Measurements from ENCODE around the gene LDB3. TPM values are rescaled to one million over a fixed set of nuclear protein-coding genes. Genes with fewer than 3 reads are reported as not detected.

Gene LDB3
- total RNA-seq, 1 experiment from 2014 or later, result 0.63 TPM

GRCh38 chr10:86749854-86750253 lies 81.5 kb downstream of the LDB3 start:
- no peaks in the 10 kb centered on the region for H3K36me3 ChIP-seq (ENCODE audit: low read depth)
- DNase-seq, result no peak
- no peaks in the 10 kb centered on the region for H3F3A ChIP-seq (ENCODE audit: insufficient read depth, low read depth)
- H3K27ac ChIP-seq, result no peak overlapping the region
- no peaks in the 10 kb centered on the region for H3K9me3 ChIP-seq (ENCODE audit: insufficient read depth, low read depth)
- no peaks in the 10 kb centered on the region for H3K9me2 ChIP-seq (ENCODE audit: insufficient read depth)
- ChIA-PET POLR2A (ENCODE audit: unreplicated experiment) (no interaction called here), CTCF (no interaction called here)
- H3K4me3 ChIP-seq, result no peak overlapping the region
- H3K27me3 ChIP-seq (ENCODE audit: insufficient read depth, low read depth), result no peaks in the 10 kb centered on the region
- H2AFZ ChIP-seq, result no peak overlapping the region
- H3K4me2 ChIP-seq, result no peak overlapping the region
- no peaks in the 10 kb centered on the region for H4K20me1 ChIP-seq (ENCODE audit: insufficient read depth)
- H3K4me1 ChIP-seq (replicated peaks; ENCODE audit: insufficient read depth), result 0 out of 2 replicates have a peak, but pooled peaks cover 5% of the 10 kb centered on the region
- H3K79me2 ChIP-seq (ENCODE audit: low read depth), result peaks cover 14% of the 10 kb centered on the region; the same call in 1 of the 2 replicates
- TF ChIP-seq CTCF (conservative IDR thresholded peaks at IDR 0.05) (no peak), EZH2 (IDR thresholded peaks at IDR 0.05; ENCODE audit: low read depth) (no peak)
- BruUV-seq (replicated peaks), result no TSS peak
- intact Hi-C loops (cut with micrococcal nuclease; ENCODE audit: unreplicated experiment), result no loop called here

GRCh38 chr10:86751477-86751876 lies 83.2 kb downstream of the LDB3 start:
- intact Hi-C loops (cut with micrococcal nuclease; ENCODE audit: unreplicated experiment), result no loop called here
- Histone ChIP-seq H3K4me2 (no peak overlapping the region), H3K27me3 (ENCODE audit: insufficient read depth, low read depth) (no peaks in the 10 kb centered on the region), H3K4me3 (no peak overlapping the region), H3K9me3 (ENCODE audit: insufficient read depth, low read depth) (no peaks in the 10 kb centered on the region), H3K36me3 (ENCODE audit: low read depth) (no peaks in the 10 kb centered on the region), H2AFZ (no peak overlapping the region), H3K79me2 (ENCODE audit: low read depth) (peaks cover 16% of the 10 kb centered on the region; the same call in 1 of the 2 replicates), H4K20me1 (ENCODE audit: insufficient read depth) (no peaks in the 10 kb centered on the region), H3F3A (ENCODE audit: insufficient read depth, low read depth) (no peaks in the 10 kb centered on the region), H3K4me1 (replicated peaks; ENCODE audit: insufficient read depth) (0 out of 2 replicates have a peak, but pooled peaks cover 7% of the 10 kb centered on the region), H3K9me2 (ENCODE audit: insufficient read depth) (no peaks in the 10 kb centered on the region), H3K27ac (no peak overlapping the region)
- no peak for DNase-seq
- CTCF ChIA-PET, result interaction anchor here (0.6 kb wide), 1 partner anchor 42 kb away, joined by 3 read pairs; no protein-coding TSS in a partner anchor
- no TSS peak for BruUV-seq (replicated peaks)
- POLR2A ChIA-PET (ENCODE audit: unreplicated experiment), result interaction anchor here (0.7 kb wide), 1 partner anchor 18 kb away, joined by 3 read pairs; no protein-coding TSS in a partner anchor
- no peak for TF ChIP-seq CTCF (conservative IDR thresholded peaks at IDR 0.05)
- no peak for TF ChIP-seq EZH2 (IDR thresholded peaks at IDR 0.05; ENCODE audit: low read depth)

GRCh38 chr10:86752311-86752710 lies 84.0 kb downstream of the LDB3 start:
- peaks cover 2% of the 10 kb centered on the region; the same call in 1 of the 2 replicates for H3F3A ChIP-seq (ENCODE audit: insufficient read depth, low read depth)
- DNase-seq, result no peak
- no peak for TF ChIP-seq EZH2 (IDR thresholded peaks at IDR 0.05; ENCODE audit: low read depth)
- TF ChIP-seq CTCF (conservative IDR thresholded peaks at IDR 0.05), result no peak
- no peaks in the 10 kb centered on the region for H3K9me3 ChIP-seq (ENCODE audit: insufficient read depth, low read depth)
- no peak overlapping the region for H3K4me2 ChIP-seq
- H3K4me3 ChIP-seq, result no peak overlapping the region
- no TSS peak for BruUV-seq (replicated peaks)
- CTCF ChIA-PET, result no interaction called here
- no peak overlapping the region for H3K27ac ChIP-seq
- no peaks in the 10 kb centered on the region for H3K9me2 ChIP-seq (ENCODE audit: insufficient read depth)
- POLR2A ChIA-PET (ENCODE audit: unreplicated experiment), result interaction anchor here (0.7 kb wide), 1 partner anchor 17 kb away, joined by 3 read pairs; no protein-coding TSS in a partner anchor
- H3K36me3 ChIP-seq (ENCODE audit: low read depth), result no peaks in the 10 kb centered on the region
- H2AFZ ChIP-seq, result no peak overlapping the region
- H4K20me1 ChIP-seq (ENCODE audit: insufficient read depth), result no peaks in the 10 kb centered on the region
- 0 out of 2 replicates have a peak, but pooled peaks cover 7% of the 10 kb centered on the region for H3K4me1 ChIP-seq (replicated peaks; ENCODE audit: insufficient read depth)
- intact Hi-C loops (cut with micrococcal nuclease; ENCODE audit: unreplicated experiment), result no loop called here
- H3K27me3 ChIP-seq (ENCODE audit: insufficient read depth, low read depth), result no peaks in the 10 kb centered on the region
- H3K79me2 ChIP-seq (ENCODE audit: low read depth), result peaks cover 19% of the 10 kb centered on the region
